H1 (cell line): ENCODE data around the gene PCDHA12. TPM values are rescaled to one million over a fixed set of nuclear protein-coding genes. Genes with fewer than 3 reads are reported as not detected.

Experiments used
- CTCF ChIA-PET: fragments of 300-600 bp; sonication (Branson Sonifier 250); formaldehyde crosslinking; loops from one replicate; lab custom pipeline; 2021; ENCODE audit not compliant: partially characterized antibody; lab: Charles Lee
- POLR2A ChIA-PET: fragments of 300-600 bp; sonication (Branson Sonifier 250); formaldehyde crosslinking; loops from one replicate; lab custom pipeline; 2021; ENCODE audit warnings: inconsistent platforms; ENCODE audit not compliant: partially characterized antibody; lab: Charles Lee
- DNase-seq, 2 experiments: peaks; one replicate each; pipeline versions ENCODE4 v3.0.0 to v3.0.0-alpha.2; 2010 to 2022; ENCODE audit warnings: low spot score in 2 of 2, low read depth in 1 of 2, mixed read lengths in 1 of 2
- FAIRE-seq: peaks from 2 replicates; lab custom pipeline; 2011; peaks lifted over from hg19 to GRCh38; lab: Jason Lieb, UNC
- H2AFZ ChIP-seq: 2 replicates; pipeline ENCODE4 v1.8.1; 2012; ENCODE audit warnings: low read length, inconsistent platforms
- H2AK5ac ChIP-seq: 2 replicates; pipeline ENCODE4 v1.6.1; 2013; ENCODE audit warnings: low read depth, low read length
- H2BK120ac ChIP-seq: replicated peaks from 2 replicates; pipeline ENCODE3; 2013; ENCODE audit warnings: low read depth, low read length, inconsistent platforms
- H2BK12ac ChIP-seq: 2 replicates; pipeline ENCODE4 v1.6.1; 2013; ENCODE audit warnings: low read depth, low read length
- H2BK15ac ChIP-seq: 2 replicates; pipeline ENCODE4 v1.6.1; 2013; ENCODE audit warnings: low read length
- H2BK20ac ChIP-seq: 2 replicates; pipeline ENCODE4 v1.6.1; 2013; ENCODE audit warnings: low read length
- H2BK5ac ChIP-seq: 2 replicates; pipeline ENCODE4 v1.6.1; 2013; ENCODE audit warnings: low read depth, low read length
- H3K14ac ChIP-seq: 2 replicates; pipeline ENCODE4 v1.6.1; 2013; ENCODE audit warnings: inconsistent platforms; ENCODE audit not compliant: insufficient read length
- H3K18ac ChIP-seq: 2 replicates; pipeline ENCODE4 v1.6.1; 2013; ENCODE audit warnings: low read length; ENCODE audit errors: extremely low read depth
- H3K23ac ChIP-seq: 2 replicates; pipeline ENCODE4 v1.6.1; 2013; ENCODE audit warnings: inconsistent platforms; ENCODE audit not compliant: insufficient read length
- H3K23me2 ChIP-seq: 2 replicates; pipeline ENCODE4 v1.6.1; 2013; ENCODE audit warnings: low read depth, low read length
- H3K27ac ChIP-seq: 2 replicates; pipeline ENCODE4 v1.6.1; 2011; ENCODE audit warnings: low read depth, low read length, inconsistent platforms
- H3K27me3 ChIP-seq, 4 experiments: replicated peaks in 1 of 4; 1 replicate in 1 of 4; 2 replicates in 3 of 4; pipeline versions ENCODE4 v1.6.1 to v1.8.1; 2011 to 2013; ENCODE audit warnings: low read length in 3 of 4, mild to moderate bottlenecking in 3 of 4, inconsistent platforms in 2 of 4, mixed read lengths in 2 of 4, moderate library complexity in 1 of 4; ENCODE audit not compliant: control insufficient read depth in 3 of 4, insufficient read depth in 3 of 4; ENCODE audit errors: extremely low read depth in 1 of 4
- H3K36me3 ChIP-seq, 4 experiments: 2 replicates each; pipeline versions ENCODE4 v1.6.1 to v1.8.1; 2011 to 2013; ENCODE audit warnings: mild to moderate bottlenecking in 4 of 4, low read length in 3 of 4, moderate library complexity in 2 of 4, control low read depth in 1 of 4, inconsistent platforms in 1 of 4; ENCODE audit not compliant: insufficient read depth in 4 of 4, control insufficient read depth in 2 of 4
- H3K4ac ChIP-seq: replicated peaks from 2 replicates; pipeline ENCODE3; 2013; ENCODE audit warnings: low read length, low read depth, mixed read lengths, inconsistent platforms; ENCODE audit not compliant: insufficient read length
- H3K4me1 ChIP-seq, 4 experiments: replicated peaks in 1 of 4; 1 replicate in 1 of 4; 2 replicates in 3 of 4; pipeline versions ENCODE4 v1.6.1 to v1.8.1; 2011 to 2013; ENCODE audit warnings: low read length in 3 of 4, inconsistent platforms in 2 of 4, mixed read lengths in 1 of 4; ENCODE audit not compliant: insufficient read depth in 4 of 4, control insufficient read depth in 3 of 4
- H3K4me2 ChIP-seq, 2 experiments: 2 replicates each; pipeline versions ENCODE4 v1.6.1 to v1.8.1; 2011 to 2013; ENCODE audit warnings: low read depth in 2 of 2, low read length in 2 of 2, control low read depth in 1 of 2, inconsistent platforms in 1 of 2, mild to moderate bottlenecking in 1 of 2; ENCODE audit not compliant: insufficient read depth in 1 of 2
- H3K4me3 ChIP-seq, 4 experiments: fragments of 200-600, 300-600 bp in 1 of 4; sonication (generic), shearing (Covaris generic), sonication (Bioruptor Twin) in 1 of 4; 2 replicates each; pipeline versions ENCODE4 v1.5.1 to v1.8.1; 2011 to 2016; ENCODE audit warnings: low read length in 4 of 4, low read depth in 3 of 4, control low read depth in 2 of 4, inconsistent platforms in 2 of 4, mild to moderate bottlenecking in 2 of 4, mixed read lengths in 1 of 4, moderate library complexity in 1 of 4; ENCODE audit not compliant: insufficient read depth in 2 of 4; ENCODE audit errors: extremely low read depth in 1 of 4
- H3K56ac ChIP-seq: replicated peaks from 2 replicates; pipeline ENCODE3; 2013; ENCODE audit warnings: low read depth, mild to moderate bottlenecking, mixed read lengths, low read length, inconsistent platforms; ENCODE audit not compliant: insufficient read length
- H3K79me1 ChIP-seq: 2 replicates; pipeline ENCODE4 v1.6.1; 2013; ENCODE audit warnings: low read depth, low read length, control low read depth
- H3K79me2 ChIP-seq, 2 experiments: 2 replicates each; pipeline versions ENCODE4 v1.6.1 to v1.8.1; 2012 to 2013; ENCODE audit warnings: low read length in 2 of 2, mild to moderate bottlenecking in 2 of 2, inconsistent platforms in 1 of 2; ENCODE audit not compliant: insufficient read depth in 2 of 2, control insufficient read depth in 1 of 2
- H3K9ac ChIP-seq, 4 experiments: replicated peaks in 1 of 4; 1 replicate in 1 of 4; 2 replicates in 3 of 4; pipeline versions ENCODE4 v1.6.1 to v1.8.1; 2011 to 2013; ENCODE audit warnings: low read depth in 3 of 4, low read length in 3 of 4, control low read depth in 2 of 4, mild to moderate bottlenecking in 2 of 4, moderate library complexity in 2 of 4, inconsistent platforms in 1 of 4; ENCODE audit errors: extremely low read depth in 1 of 4
- H3K9me3 ChIP-seq, 2 experiments: 2 replicates each; pipeline versions ENCODE4 v1.6.1 to v1.8.1; 2012 to 2013; ENCODE audit warnings: mild to moderate bottlenecking in 2 of 2, moderate library complexity in 2 of 2, control low read depth in 1 of 2, inconsistent platforms in 1 of 2, low read depth in 1 of 2, low read length in 1 of 2, mixed read lengths in 1 of 2; ENCODE audit not compliant: insufficient read depth in 2 of 2
- H4K20me1 ChIP-seq, 2 experiments: replicated peaks in 1 of 2; 2 replicates each; pipeline versions ENCODE3 to v1.8.1; 2011 to 2013; ENCODE audit warnings: inconsistent platforms in 2 of 2, low read length in 2 of 2, mild to moderate bottlenecking in 1 of 2; ENCODE audit not compliant: insufficient read depth in 2 of 2, control insufficient read depth in 1 of 2
- H4K5ac ChIP-seq: 2 replicates; pipeline ENCODE4 v1.6.1; 2013; ENCODE audit warnings: low read length, low read depth, mixed read lengths, inconsistent platforms; ENCODE audit not compliant: insufficient read length
- H4K8ac ChIP-seq: 2 replicates; pipeline ENCODE4 v1.8.0; 2013; ENCODE audit warnings: mild to moderate bottlenecking, moderate library complexity, low read length, inconsistent platforms; ENCODE audit not compliant: insufficient read depth; ENCODE audit errors: extremely low read depth
- H4K91ac ChIP-seq: replicated peaks from 2 replicates; pipeline ENCODE3; 2013; ENCODE audit warnings: low read length, mixed read lengths, inconsistent platforms; ENCODE audit not compliant: insufficient read length
- CEBPB ChIP-seq: IDR thresholded peaks from 2 replicates; pipeline ENCODE4 v1.6.1; 2012; ENCODE audit warnings: low read depth, low read length
- EGR1 ChIP-seq: IDR thresholded peaks from 2 replicates; pipeline ENCODE4 v1.6.1; 2011; ENCODE audit warnings: low read depth, low read length, borderline replicate concordance
- KDM1A ChIP-seq: fragments of 200-600, 300-600 bp; sonication (generic); IDR thresholded peaks from 2 replicates; pipeline ENCODE4 v1.7.1; 2016; ENCODE audit warnings: mild to moderate bottlenecking, low read length, borderline replicate concordance
- KDM4A ChIP-seq: IDR thresholded peaks from one replicate; pipeline ENCODE4 v1.7.1; 2012; ENCODE audit warnings: low read depth, mild to moderate bottlenecking, moderate library complexity, low read length, inconsistent platforms; ENCODE audit not compliant: severe bottlenecking
- POLR2A ChIP-seq, 2 experiments: IDR thresholded peaks; 1 replicate in 1 of 2; 2 replicates in 1 of 2; pipeline ENCODE4 v1.6.1; 2011; ENCODE audit warnings: low read depth in 2 of 2, low read length in 2 of 2, mild to moderate bottlenecking in 2 of 2; ENCODE audit errors: control extremely low read depth in 1 of 2
- RAD21 ChIP-seq, 2 experiments: IDR thresholded peaks in 1 of 2; conservative IDR thresholded peaks in 1 of 2; 2 replicates each; pipeline ENCODE4 v1.6.1; 2011; ENCODE audit warnings: low read depth in 2 of 2, low read length in 2 of 2, improper control_type of control experiment in 1 of 2, inconsistent platforms in 1 of 2, mild to moderate bottlenecking in 1 of 2, moderate library complexity in 1 of 2
- RFX5 ChIP-seq: IDR thresholded peaks from 2 replicates; pipeline ENCODE4 v1.6.1; 2011; ENCODE audit warnings: low read depth, low read length, improper control_type of control experiment, borderline replicate concordance
- RXRA ChIP-seq: IDR thresholded peaks from 2 replicates; pipeline ENCODE4 v1.6.1; 2011; ENCODE audit warnings: low read depth, mild to moderate bottlenecking, low read length, moderate library complexity; ENCODE audit not compliant: insufficient read depth
- SP1 ChIP-seq: IDR thresholded peaks from 2 replicates; pipeline ENCODE4 v1.6.1; 2011; ENCODE audit warnings: low read depth, low read length
- TAF1 ChIP-seq: IDR thresholded peaks from 2 replicates; pipeline ENCODE4 v1.6.1; 2011; ENCODE audit warnings: mild to moderate bottlenecking, low read depth, low read length
- YY1 ChIP-seq: IDR thresholded peaks from 2 replicates; pipeline ENCODE4 v1.6.1; 2011; ENCODE audit warnings: low read depth, mild to moderate bottlenecking, low read length
- WGBS, 2 experiments: shearing (Covaris generic) in 1 of 2; methylation state at CpG; one replicate each; pipeline versions ENCODE4 v1.1.6 to v1.1.7; 2013 to 2015; ENCODE audit warnings: low lambda C conversion rate in 2 of 2, mixed read lengths in 2 of 2, inconsistent platforms in 1 of 2, low coverage in 1 of 2, missing lambda C conversion rate in 1 of 2; ENCODE audit not compliant: insufficient replicate concordance in 2 of 2, insufficient coverage in 1 of 2, insufficient read length in 1 of 2; ENCODE audit errors: extremely low coverage in 1 of 2, missing lambda C conversion rate in 1 of 2; 5-methylcytosine and 5-hydroxymethylcytosine counted together
- polyA plus RNA-seq, 7 experiments: library from polyadenylated mRNA; depleted of rRNA in 3 of 7; stranded (reverse) in 5 of 7; unstranded in 2 of 7; fragments of >200 nt in 5 of 7; fragments of 200-250 nt in 2 of 7; gene quantifications; 1 replicate in 5 of 7; 2 replicates in 1 of 7; 4 replicates in 1 of 7; pipeline versions ENCODE4 v1.2.1 to v1.2.3, GENCODE V29; 2011 to 2013; ENCODE audit warnings: missing spikeins in 2 of 7, mixed read lengths in 2 of 7
- total RNA-seq: library from RNA; stranded (reverse); fragmentation: NEBNext Ultra II Directional; extraction: Animal tissue kit (Norgen Biotek cat#: 25700); gene quantifications from 2 replicates; pipeline ENCODE4 v1.2.1, GENCODE V29; 2021

Gene PCDHA12
- total and polyA plus RNA-seq, 2 of the 8 experiments (the other 6 are each of a cell fraction or from before 2014, with no cell fraction given), result 4.2 to 9.3 TPM

GRCh38 chr5:140868721-140869554 lies 6.2 kb upstream of the PCDHA12 start, which contains the start of gene PCDHA11:
Gene PCDHA11, plus strand, starts transcription at chr5:140868957. Its CDS starts 147 bp downstream, at chr5:140869104.
- 41% methylated on average over 37 of the region's 41 CpGs; no CpG with 5 or more reads in 1 of the 2 experiments for WGBS, 2 experiments
- peaks cover 0 to 19% of the 10 kb centered on the region in 2 experiments; a peak in 2 of 4 replicates for H3K79me2 ChIP-seq
- H3K4me3 ChIP-seq, result peak within 1 kb of the TSS; percentile 54 to 66 (median 58)
- no peak within 1 kb of the TSS for H3K4ac ChIP-seq
- H3K27me3 ChIP-seq, result no peaks in the 10 kb centered on the region
- H3K18ac ChIP-seq, result no peak within 1 kb of the TSS; the same call in 1 of the 2 replicates
- FAIRE-seq (peak; percentile 63), DNase-seq (no peak)
- peaks cover 0 to 13% of the 10 kb centered on the region in 2 experiments; a peak in 1 of 4 replicates for H3K9me3 ChIP-seq
- POLR2A ChIA-PET, result interaction anchor here (0.6 to 2.4 kb wide), 13 partner anchors 8 to 226 kb away, joined by 3 to 14 read pairs (median 6); partner anchors contain the start of genes PCDHA10, PCDHA6, PCDHB1 and PCDHB2
- H2BK120ac ChIP-seq, result no peak within 1 kb of the TSS
- no peaks in the 10 kb centered on the region for H4K20me1 ChIP-seq
- H2BK20ac ChIP-seq, result no peak within 1 kb of the TSS
- H4K5ac ChIP-seq, result peak within 1 kb of the TSS; percentile 7
- H4K91ac ChIP-seq, result no peak within 1 kb of the TSS
- no peak within 1 kb of the TSS for H3K56ac ChIP-seq
- peak within 1 kb of the TSS; percentile 58; the same call in 1 of the 2 replicates for H4K8ac ChIP-seq
- H3K9ac ChIP-seq, result peak within 1 kb of the TSS; percentile 31 to 57 (median 47); a peak in 6 of 7 replicates
- H2AK5ac ChIP-seq, result no peak within 1 kb of the TSS
- peak within 1 kb of the TSS; percentile 37; the same call in 1 of the 2 replicates for H3K27ac ChIP-seq
- no peak within 1 kb of the TSS for H2BK12ac ChIP-seq
- no peaks in the 10 kb centered on the region for H3K79me1 ChIP-seq
- no peaks in the 10 kb centered on the region for H3K23me2 ChIP-seq
- peak within 1 kb of the TSS; percentile 37 to 47 for H3K4me2 ChIP-seq
- H3K36me3 ChIP-seq, result peaks cover 0 to 15% (median 0%) of the 10 kb centered on the region in 4 experiments; a peak in 3 of 8 replicates
- H2BK5ac ChIP-seq, result no peak within 1 kb of the TSS
- H3K4me1 ChIP-seq, result no peaks in the 10 kb centered on the region
- no peak within 1 kb of the TSS for H3K14ac ChIP-seq
- no peak within 1 kb of the TSS for H3K23ac ChIP-seq
- H2BK15ac ChIP-seq, result no peak within 1 kb of the TSS
- CTCF ChIA-PET, result interaction anchor here (0.6 to 9.3 kb wide), 50 partner anchors 9 to 286 kb away, joined by 3 to 141 read pairs (median 5); partner anchors contain the start of genes PCDHA1, PCDHA10, PCDHA13 and PCDHA4
- peak within 1 kb of the TSS; percentile 11; the same call in 1 of the 2 replicates for H2AFZ ChIP-seq
- TF ChIP-seq CEBPB, result no peak; the same call in 1 of the 2 replicates
- peak; percentile 45 for TF ChIP-seq KDM4A
- TF ChIP-seq SP1, result 0 out of 2 replicates have a peak, but pooled peaks have one; percentile 19
- TF ChIP-seq YY1, result no peak
- TF ChIP-seq TAF1, result peak; percentile 52; the same call in 1 of the 2 replicates
- TF ChIP-seq RFX5, result no peak
- TF ChIP-seq RXRA, result no peak
- no peak for TF ChIP-seq EGR1
- no peak for TF ChIP-seq KDM1A
- peak in 1 of 2 experiments; percentile 46; a peak in 2 of 3 replicates for TF ChIP-seq POLR2A (IDR thresholded peaks at IDR 0.05; ENCODE audit: control extremely low read depth in 1 of 2, low read depth in 2 of 2, low read length in 2 of 2)
- TF ChIP-seq RAD21 (IDR thresholded peaks at IDR 0.05 in 1 of 2, conservative IDR thresholded peaks at IDR 0.05 in 1 of 2; ENCODE audit: low read depth in 2 of 2, low read length in 2 of 2), result peak; percentile 64 to 72
